ENCODE results near the gene SLC23A1.

DNA sequence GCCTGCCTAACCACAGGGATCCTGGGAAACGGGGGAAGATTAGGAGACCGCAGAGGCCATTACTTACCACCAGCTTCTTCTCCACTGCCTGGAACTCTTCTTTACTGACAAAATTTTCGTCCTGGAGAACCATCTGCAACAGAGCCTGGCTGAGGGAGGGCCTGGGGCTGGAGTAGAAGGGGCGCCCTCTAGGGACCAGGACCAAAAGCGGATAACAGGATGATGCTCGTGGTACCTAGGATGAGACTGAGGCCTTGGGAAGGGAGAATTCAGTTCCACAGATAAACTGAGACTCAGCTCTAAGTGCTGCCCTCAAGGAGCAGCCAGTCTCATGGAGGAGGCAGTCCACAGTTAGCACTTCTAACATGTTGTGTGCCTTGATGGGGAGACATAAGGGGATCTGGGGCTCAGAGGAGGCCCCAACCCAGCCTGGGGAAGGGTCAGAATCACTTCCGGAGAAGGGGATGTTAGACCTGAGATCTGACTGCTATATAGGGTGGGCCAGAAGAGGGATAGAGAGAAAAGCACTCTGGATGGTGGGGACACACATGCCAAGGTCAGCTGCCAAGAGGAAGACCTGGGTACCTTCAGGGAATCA, 19.6 kb upstream of the SLC23A1 start:
- TF ChIP-seq, protein P1, sequence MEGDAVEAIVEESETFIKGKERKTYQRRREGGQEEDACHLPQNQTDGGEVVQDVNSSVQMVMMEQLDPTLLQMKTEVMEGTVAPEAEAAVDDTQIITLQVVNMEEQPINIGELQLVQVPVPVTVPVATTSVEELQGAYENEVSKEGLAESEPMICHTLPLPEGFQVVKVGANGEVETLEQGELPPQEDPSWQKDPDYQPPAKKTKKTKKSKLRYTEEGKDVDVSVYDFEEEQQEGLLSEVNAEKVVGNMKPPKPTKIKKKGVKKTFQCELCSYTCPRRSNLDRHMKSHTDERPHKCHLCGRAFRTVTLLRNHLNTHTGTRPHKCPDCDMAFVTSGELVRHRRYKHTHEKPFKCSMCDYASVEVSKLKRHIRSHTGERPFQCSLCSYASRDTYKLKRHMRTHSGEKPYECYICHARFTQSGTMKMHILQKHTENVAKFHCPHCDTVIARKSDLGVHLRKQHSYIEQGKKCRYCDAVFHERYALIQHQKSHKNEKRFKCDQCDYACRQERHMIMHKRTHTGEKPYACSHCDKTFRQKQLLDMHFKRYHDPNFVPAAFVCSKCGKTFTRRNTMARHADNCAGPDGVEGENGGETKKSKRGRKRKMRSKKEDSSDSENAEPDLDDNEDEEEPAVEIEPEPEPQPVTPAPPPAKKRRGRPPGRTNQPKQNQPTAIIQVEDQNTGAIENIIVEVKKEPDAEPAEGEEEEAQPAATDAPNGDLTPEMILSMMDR (IDR thresholded peaks at IDR 0.05): peak in 3 of 6 experiments; percentile 11 to 21 (median 13)
- TF ChIP-seq POLR2A (IDR thresholded peaks at IDR 0.05) (no peak), EP300 (IDR thresholded peaks at IDR 0.05) (no peak)
